ENCODE results near the gene SIX1.

SIX1 gene

DNA sequence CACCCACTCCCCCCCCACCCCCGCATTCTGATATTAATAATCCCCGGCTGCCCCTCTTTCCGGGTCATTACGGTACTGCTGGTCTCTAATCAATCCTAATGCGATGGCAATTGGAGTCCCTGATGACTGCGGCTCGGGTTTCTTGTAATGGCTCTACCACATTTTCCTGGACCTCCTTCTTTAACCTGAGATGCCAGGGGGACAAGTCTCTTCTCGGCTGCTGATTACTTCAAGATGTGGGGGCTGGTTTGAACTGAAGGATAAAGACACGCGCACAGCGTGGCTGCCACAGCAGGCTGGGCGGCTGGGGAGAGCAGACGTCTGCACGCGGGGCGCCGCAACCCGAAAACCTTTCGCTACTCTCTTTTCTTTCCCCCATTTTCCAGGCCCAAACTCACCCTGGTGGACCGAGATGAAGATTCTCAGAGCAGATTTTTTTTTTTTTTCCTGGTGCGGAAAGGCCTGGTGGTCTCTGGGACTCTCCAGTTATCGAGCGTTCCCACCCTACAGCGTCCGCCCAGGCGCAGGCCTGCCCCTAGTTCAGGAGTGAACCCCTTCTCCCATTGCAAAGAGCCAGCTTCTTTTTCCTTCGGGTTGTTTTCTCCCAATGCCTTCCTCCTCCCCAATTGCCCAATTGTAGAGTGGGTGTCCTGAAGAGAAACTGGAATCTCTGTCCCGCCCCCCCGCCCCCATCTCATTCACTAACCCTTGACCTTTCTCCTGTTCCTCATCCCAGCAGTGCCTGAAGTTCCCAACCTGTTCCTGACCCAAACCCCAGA is 6.0 kb upstream of the SIX1 start:
- no peak for DNase-seq (ENCODE audit: low read depth in 2 of 2)

DNA sequence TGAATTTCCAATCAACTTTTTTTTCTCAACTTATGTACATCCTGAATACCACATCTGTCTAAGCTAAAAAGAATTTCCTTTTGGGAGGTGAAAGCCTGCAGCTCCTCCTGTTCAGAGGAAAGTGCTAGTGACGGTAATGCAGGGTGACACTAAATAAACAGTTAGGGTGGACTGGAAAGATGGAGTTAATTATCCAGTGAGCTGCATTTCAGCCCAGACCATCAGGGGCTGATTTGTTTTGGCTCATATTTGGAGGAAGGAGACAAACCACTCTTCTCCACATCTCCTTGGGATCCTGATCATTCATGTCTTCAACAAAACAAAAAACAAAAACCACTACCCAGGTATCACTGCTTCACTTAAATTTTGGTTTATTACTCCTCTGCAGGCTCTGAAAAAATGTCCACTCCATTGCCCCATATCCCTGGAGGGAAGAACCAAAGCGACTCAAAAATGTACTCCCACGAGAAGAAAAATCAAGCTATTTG is 5.1 kb upstream of the SIX1 start:
- no peak for DNase-seq (ENCODE audit: low read depth in 2 of 2)

DNA sequence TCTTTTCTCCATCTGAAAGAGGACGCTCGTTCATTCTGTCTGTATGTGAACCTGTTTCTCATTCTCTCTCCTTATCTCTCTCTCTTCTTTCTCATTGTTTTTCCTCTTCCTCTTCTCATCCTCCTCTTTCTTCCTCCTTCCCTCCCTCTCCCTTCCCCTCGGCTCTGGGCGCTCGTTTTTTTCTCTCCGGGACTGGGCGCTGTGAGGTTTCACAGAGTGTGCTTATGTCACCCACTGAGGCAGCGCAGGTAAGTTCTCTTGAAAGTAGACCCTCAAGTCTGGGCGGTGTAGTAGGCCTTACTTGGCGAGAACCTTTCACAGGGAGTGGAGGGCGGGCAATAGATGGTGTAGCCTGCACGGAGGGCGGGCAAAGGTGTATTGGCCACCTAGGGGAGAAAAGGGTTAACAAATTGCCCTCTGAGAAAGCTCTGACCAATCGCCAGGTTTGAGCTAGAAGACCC is 4.5 kb upstream of the SIX1 start:
- DNase-seq (ENCODE audit: low read depth in 2 of 2): no peak

DNA sequence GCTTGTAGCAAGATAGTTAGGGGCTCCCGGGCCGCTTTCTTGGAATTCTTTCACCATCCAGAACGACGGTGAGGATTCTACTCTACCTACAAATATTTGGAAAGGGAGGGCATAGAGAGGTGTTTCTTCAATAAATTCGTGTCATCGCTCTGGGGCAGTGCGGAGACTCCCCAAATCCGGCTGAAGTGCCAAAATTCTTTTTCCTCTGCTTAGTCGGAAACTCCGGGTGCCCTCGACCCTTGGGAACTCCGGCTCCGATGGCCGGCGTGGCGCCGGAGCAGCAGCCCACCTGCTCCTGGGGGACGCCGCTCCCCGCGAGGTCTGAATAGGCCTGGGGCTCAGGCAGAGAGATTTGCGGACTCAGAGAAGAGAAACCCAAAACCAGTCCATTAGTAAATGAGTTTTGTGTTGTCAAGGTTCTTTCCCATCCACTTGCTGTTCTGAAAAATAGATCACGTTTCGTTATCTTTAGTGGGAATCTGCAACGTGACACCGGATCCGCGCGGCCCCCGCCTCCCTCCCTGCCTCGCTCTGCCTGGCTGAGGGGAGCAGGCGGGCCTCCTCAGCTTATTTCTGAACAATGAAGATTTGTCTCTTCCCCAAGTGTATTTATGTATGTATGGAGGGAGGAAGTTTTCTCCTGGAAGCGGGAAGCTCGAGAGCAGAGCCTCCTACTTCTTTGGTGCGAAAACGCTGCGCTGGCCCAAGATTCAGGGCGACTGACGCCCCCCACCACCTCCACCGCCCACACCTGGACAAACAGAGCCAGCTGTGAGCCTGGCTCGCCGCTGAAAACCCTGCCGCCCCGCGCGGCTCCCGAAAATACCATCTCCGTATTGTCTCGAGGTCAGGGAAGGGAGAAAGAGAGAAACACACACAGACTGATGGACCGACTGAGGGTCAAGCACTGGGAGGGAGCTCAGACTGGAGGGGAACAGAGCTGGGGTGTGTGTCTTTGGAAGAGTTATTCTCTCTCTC is 3.7 kb upstream of the SIX1 start:
- no peak for DNase-seq (ENCODE audit: low read depth in 2 of 2)

DNA sequence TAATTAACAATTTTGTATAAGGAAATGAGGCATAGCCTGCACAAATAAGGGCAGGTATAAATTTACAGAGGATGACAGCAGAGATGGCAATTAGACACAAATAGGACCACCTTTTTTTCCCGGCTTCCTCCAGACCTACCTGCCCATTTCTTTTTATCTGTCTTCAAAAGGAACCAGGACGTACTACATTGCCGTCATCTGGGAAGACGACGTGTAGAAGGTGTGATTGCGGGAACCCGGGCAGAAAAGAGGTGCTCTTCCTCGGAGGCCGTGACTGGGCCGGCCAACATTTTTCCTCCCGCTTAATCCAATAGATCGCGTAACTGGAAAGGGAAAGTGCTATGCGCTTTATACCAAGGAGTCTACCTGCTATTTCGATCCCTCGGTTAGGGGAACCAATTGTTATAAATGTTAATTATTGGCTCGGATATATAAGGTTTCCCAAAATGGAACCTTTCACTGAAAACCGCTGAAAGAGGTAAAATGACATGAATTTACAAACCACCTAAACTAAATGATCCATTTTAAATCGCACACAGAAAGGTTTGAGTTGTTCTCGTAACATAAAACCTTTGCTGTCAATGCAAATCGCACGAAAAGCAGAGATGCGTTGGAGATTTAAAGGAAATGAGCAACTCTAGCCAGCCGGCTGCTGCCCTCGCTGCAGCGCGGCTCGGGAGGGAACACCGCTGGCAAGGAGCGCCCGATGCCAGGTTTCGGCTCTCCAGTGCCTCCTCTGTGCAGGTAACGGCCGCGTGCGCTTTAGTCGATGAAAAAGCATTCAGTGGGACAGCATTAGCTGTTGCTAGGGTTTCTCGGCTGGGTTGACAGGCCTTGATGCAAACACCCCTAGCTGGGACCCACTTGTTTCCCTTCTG is 2.8 kb upstream of the SIX1 start:
- no peak for DNase-seq (ENCODE audit: low read depth in 2 of 2)

DNA sequence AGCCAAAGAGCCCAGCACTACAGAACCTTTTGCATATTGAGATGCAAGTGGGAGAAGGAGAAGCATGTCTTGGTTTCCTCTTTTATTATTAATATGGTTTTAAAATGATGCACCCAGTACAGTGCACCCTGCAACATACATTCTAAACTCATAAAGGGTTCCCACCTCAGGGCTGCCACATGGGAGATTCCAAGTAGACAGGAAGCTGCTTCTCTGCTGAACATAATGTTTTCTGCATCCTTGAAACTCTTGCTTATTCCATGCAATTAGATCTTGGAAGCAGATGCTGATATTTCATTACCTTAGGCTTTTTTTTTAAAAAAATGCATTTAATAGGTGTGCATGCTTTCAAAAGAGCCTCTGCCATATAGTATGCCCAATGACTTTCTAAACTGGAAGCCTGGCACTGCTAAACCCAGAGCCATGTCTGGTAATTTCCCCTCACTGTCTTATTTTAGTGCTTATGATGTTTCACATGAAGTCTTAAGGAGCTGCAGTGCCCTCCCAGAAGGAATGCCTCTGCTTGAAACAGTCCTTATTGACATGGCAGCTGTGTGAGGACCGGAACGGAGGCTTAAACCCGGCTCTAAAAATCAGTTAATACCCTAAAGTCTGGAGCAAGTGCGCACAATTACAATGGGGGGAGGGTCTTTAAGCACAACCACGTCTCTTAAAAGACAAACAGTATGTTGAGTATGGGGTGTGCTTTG is 2.0 kb upstream of the SIX1 start:
- no peak for DNase-seq (ENCODE audit: low read depth in 2 of 2)

DNA sequence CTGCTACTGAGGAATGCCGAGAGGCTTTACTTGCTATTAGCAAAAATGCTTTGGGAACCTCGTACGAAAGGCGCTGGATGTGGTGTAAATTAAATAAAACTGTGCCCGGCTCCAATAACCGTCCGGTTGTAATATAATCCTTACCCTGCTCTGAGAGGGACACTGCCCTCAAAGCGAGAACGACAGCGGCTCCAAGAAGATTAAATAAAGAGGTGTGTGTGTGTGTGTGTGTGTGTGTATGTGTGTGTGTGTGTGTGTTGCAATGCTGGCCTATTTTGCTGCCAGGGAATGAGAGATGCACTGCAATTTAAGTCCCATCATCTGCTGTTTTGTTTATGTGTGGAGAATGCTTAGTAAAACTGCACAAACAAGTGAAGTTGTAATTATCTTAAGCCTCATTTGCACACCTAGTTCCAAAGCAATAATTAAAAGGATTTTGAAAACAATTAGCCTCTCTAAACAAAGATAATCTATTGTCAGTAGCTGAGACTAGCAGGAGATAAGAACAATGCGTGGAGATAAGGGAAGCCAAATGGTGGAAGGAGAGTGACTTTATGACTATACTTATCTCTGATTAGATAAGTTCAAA is 1.2 kb upstream of the SIX1 start:
- DNase-seq (ENCODE audit: low read depth in 2 of 2): no peak

DNA sequence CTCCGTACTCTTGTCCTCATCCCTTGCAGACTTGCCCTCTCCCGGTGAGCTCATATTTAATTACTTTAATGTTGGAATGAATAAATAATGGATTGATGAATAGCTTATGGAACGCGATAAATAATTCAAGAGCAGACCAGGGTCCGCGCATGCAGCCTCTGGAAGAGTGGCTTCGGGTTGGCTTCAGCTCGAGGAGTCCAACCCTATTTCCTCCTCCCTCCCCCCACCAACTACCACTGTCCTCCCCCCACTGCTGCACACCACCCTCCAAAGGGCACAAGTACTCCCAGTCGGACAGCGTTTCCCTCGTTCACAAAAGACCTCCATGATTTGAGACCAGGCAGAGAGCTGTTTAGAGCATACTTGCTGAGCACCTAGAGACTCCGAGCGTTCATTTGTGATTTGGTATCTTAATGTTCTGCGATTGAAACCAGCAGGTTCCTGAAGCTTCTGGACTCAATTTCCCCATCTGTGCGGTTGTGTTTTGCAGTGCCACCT is 647 bp upstream of the SIX1 start:
- DNase-seq (ENCODE audit: low read depth in 2 of 2): no peak

DNA sequence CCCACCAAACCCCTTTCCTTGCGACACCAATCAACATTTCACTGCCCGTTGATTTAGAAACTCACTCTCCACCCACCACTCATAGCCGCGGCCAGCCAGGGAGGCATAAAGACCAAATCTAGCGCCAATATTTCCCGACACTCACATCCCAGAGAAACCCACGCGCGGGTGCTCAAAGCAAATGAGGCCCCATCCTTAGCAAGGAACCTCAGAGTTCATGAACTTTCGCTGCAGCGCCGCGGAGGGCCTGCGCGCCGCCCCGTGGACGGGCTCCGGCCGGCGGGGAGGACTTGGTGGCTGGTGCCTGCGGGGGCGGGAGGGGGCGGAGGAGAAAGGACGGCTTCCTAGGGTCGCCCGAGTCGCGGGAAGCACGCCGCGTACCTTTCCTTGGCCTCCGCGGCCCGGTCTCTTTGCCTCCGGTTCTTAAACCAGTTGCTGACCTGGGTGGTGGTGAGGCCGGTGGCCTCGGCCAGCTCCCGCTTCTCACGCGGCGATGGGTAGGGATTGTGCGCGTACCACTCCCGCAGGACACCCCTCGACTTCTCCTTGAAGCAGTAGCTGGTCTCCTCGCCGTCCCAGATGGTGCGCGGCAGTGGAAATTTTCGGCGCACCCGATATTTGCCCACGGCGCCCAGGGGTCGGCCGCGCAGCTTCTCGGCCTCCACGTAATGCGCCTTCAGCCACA is 886 bp downstream of the SIX1 start:
- DNase-seq (ENCODE audit: low read depth in 2 of 2): no peak

DNA sequence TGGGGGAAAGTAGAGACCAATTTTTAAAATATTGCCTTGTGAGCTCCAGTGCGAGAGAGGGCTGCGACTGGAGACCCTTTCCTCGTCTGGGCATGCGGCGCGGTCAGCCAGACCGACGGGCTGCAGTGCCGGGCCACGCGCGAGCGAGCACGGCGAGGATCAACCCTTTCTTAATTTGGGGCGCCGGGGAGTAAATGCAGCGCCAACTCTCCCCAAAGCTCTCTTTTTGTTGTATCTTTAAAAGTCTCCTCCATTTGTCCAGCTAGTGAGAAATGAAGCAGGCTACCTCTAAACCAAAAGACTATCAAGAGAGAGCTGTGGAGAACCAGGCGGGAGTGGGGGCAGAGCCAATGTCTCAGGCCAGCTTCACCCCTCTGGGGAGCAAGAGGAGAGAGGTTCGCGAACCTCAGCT is 1.4 kb downstream of the SIX1 start:
- DNase-seq (ENCODE audit: low read depth in 2 of 2): no peak

DNA sequence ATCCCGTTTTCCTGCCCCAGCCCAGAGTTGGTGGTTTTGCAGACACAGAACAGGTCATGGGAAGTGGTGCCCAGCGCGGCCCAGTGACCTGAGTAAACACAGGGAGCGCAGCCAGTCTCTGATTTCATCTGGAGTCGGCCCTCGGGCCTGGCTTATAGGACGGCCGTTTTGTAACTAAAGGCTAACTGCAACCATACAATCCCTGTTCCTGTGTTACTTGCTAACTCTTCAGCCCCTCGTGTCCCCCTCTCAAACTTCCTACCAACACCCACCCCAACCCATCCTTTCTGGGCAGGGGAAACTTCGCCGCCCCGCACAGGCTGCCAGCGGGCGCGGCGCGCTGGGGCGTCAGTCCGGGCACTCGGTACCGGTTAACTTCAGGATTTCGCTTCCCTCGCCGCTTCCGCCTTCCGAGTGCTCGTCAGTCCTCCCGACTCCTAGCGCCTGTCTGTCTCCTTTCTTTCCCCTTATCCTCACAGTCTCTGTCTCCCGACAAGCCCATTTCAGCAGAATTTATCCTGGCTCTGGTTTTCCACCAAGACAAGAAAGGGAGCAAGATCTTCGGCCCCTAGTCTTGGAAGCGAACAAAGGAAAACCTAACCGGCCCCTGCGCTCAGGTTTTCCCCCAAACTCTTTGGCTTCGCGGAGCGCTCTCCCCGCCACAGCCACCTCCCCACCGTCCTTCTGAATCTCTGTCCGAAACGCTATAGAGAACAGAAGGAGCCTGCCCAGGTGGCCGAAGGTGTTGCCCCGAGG is 2.0 kb downstream of the SIX1 start:
- no peak for DNase-seq (ENCODE audit: low read depth in 2 of 2)

DNA sequence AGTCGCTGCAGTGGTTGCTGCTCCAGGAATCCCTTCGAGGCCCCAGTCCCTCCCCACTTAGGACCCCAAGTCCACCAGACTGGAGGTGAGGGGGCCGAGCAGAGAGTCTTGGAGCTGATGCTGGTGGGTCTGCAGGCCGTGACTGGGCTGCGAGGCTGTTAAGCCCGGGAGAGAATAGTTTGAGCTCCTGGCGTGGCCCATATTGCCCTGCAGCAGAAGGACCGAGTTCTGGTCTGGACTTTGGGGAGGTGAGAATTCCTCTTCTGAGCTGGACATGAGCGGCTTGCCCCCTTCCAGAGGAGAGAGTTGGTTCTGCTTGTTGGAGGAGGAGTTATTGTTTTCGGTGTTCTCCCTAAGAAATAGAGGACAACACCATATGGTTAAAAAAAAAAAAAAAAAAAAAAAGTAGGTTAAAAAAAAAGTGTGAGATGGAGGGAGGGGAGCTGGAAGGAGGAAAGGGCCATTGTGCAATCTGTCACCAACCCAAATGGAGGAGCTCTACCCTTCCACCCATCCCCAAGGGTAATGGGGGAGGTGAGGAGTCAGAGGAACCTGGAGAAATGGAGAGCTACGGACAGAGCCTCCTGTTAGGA is 3.0 kb downstream of the SIX1 start:
- no peak for DNase-seq (ENCODE audit: low read depth in 2 of 2)

DNA sequence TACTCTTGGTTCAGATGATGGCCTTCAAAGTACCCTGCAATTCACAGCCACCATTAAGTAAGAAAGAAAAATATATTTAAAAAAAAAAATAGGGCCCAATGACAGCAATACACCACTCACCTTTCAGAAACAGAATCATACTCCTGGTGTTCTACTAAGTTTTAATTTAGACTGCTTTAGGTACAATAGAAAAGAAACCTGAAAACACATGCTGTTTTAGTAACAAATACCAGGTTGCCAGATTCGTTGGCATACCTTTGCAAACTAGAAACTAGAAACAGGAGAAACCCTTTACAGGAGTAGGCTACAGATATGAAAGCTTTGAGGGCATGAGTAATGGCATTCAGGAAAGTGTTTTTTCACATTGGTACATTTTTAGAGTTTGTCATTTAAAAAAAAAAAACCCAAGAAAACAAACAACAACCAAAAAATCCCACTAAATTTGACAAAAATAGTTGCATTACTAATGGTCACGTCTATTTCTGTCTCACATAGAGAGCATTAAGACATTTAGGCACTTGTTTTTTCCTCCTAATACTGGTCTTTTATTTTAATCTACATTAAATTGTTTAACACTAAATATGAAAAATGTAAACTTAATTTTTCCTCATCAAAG is 4.0 kb downstream of the SIX1 start:
- DNase-seq (ENCODE audit: low read depth in 2 of 2): no peak

DNA sequence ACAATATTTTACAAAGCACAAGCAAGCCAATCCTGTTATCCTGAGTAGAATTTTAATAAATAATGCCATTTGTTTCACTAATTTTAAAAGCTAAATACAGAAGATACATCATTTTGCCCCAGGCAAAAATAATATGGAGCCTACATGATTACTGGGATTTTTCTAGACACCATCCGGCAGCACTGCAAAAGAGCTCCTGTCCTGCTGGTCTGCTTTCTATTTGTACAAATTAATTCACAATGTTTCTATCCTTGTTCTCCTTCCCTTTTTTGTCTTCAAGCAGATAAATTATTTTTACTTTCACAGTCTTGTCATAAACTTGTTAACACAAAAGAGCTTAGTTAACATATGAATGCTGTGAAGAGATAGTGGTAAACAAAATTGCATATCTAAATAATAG is 4.6 kb downstream of the SIX1 start:
- no peak for DNase-seq (ENCODE audit: low read depth in 2 of 2)

DNA sequence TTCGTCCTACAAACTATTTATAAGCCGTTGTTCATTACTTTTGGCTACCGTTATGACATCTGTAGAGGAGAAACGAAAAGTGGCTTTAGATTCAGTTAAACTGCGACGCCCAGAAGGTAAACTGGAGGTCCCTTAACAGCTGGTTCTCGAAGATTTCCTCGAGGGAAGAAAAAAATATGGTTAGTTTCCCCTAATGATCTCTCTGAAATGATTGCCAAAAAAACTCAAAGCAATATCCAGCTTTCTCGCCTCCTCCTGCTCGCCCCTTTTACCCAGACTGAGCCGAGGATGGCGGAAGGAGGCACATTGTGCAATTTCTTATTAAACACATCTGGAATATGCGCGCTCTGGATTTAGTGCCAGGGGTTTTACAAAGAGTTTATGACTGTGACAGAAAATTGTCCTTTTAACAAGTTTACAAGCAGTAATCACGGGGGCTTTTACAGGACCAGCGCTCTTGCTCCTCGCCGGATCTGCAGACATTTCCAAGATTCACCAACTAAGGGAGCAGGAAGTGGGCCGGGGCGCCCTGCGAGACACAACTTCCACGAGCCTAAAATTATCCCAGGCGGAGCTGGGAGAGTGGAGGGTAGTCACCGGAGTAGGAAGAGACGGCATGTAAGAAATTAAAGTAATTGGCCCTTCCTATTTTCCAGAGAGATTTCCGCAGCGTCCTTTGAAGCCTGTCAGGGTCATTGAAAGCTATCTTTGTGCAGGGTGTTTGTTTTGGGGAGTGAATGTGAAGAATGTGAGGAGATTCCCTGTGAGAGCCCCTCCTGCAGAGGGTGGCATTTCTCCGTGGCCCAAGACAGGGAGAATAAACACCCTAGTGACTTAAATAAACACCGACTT is 5.6 kb downstream of the SIX1 start:
- no peak for DNase-seq (ENCODE audit: low read depth in 2 of 2)

DNA sequence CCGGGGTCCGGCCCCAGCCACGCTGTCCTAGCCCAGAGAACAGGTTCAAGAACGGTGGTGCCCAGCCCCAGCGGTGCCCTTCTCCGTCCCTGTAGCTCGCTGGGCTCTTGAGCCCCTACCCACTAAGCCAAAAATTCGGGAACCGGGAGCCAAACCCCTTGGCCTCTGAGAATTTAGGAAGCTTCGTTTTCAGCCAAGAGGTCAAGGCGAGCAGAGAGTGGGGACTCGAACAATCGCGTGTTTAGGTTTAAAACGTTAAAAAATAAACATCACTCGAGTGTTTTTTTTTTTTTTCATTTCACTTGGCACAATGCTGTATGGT is 6.2 kb downstream of the SIX1 start:
- no peak for DNase-seq (ENCODE audit: low read depth in 2 of 2)
